ENCODE results near the gene OXA1L. TPM values are rescaled to one million over a fixed set of nuclear protein-coding genes. Genes with fewer than 3 reads are reported as not detected.

OXA1L gene
- total RNA-seq, 2 donors from 2014 or later: 114 TPM

DNA sequence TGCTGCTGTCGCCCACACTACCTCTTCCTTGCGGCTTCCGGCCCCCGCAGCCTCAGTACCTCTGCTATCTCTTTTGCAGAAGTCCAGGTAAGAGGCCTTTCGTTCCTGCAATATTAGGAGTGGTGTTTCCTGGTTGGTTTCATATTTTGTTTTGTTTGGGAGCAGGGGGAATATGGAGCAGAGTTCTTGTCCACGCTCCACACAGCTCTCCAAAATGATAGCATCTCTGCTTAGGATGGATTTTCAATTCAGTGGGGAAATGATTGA is 768 bp downstream of the OXA1L start:
- Histone ChIP-seq H3K9ac (ENCODE audit: extremely low read depth, low read length, poor library complexity, severe bottlenecking) (peak overlapping the region; percentile 91), H3K4me1 (ENCODE audit: control insufficient read depth, insufficient read depth, low read length) (no peaks in the 10 kb centered on the region), H3K4me3 (ENCODE audit: low read length) (peak overlapping the region; percentile 94), H3K36me3 (ENCODE audit: control insufficient read depth, insufficient read depth, low read length) (peaks cover 38% of the 10 kb centered on the region), H3K9me3 (ENCODE audit: control insufficient read depth, low read length) (peaks cover 3% of the 10 kb centered on the region), H3K27ac (ENCODE audit: low read depth, low read length) (no peak overlapping the region), H3K27me3 (ENCODE audit: control insufficient read depth, insufficient read depth, low read length, poor library complexity, severe bottlenecking) (no peaks in the 10 kb centered on the region)
- H3K4me1 Mint-ChIP-seq: peaks cover 15% of the 10 kb centered on the region
- whole genome bisulfite sequencing, 2 experiments (ENCODE audit: insufficient coverage in 1 of 2, insufficient read length in 1 of 2): 8% methylated on average over 6 of the region's 6 CpGs; no CpG with 5 or more reads in 1 of the 2 experiments
- peaks cover 40% of the 10 kb centered on the region for H3K36me3 Mint-ChIP-seq (ENCODE audit: low read depth)
- no peak for DNase-seq
- H3K27ac Mint-ChIP-seq: peak overlapping the region; percentile 98
- no peak for TF ChIP-seq CTCF (conservative IDR thresholded peaks at IDR 0.05)
- H3K9me3 Mint-ChIP-seq: no peaks in the 10 kb centered on the region
- no peaks in the 10 kb centered on the region for H3K27me3 Mint-ChIP-seq (ENCODE audit: insufficient read depth)
- peak overlapping the region; percentile 93 for H3K4me3 Mint-ChIP-seq

GRCh38 chr14:22768947-22769346 is 2.5 kb downstream of the OXA1L start:
- no peaks in the 10 kb centered on the region for H3K4me1 ChIP-seq (ENCODE audit: control insufficient read depth, insufficient read depth, low read length)
- no peak overlapping the region for H3K27ac Mint-ChIP-seq
- H3K27me3 Mint-ChIP-seq (ENCODE audit: insufficient read depth): no peaks in the 10 kb centered on the region
- no peak overlapping the region for H3K27ac ChIP-seq (ENCODE audit: low read depth, low read length)
- H3K27me3 ChIP-seq (ENCODE audit: control insufficient read depth, insufficient read depth, low read length, poor library complexity, severe bottlenecking): no peaks in the 10 kb centered on the region
- H3K36me3 ChIP-seq (ENCODE audit: control insufficient read depth, insufficient read depth, low read length): peaks cover 55% of the 10 kb centered on the region
- no peak for DNase-seq
- no peaks in the 10 kb centered on the region for H3K9me3 ChIP-seq (ENCODE audit: control insufficient read depth, low read length)
- H3K4me3 ChIP-seq (ENCODE audit: low read length): no peak overlapping the region
- no peak overlapping the region for H3K9ac ChIP-seq (ENCODE audit: extremely low read depth, low read length, poor library complexity, severe bottlenecking)
- no peaks in the 10 kb centered on the region for H3K9me3 Mint-ChIP-seq
- TF ChIP-seq CTCF (conservative IDR thresholded peaks at IDR 0.05): no peak
- no peak overlapping the region for H3K4me3 Mint-ChIP-seq
- peaks cover 17% of the 10 kb centered on the region for H3K4me1 Mint-ChIP-seq
- 91 to 94% methylated on average over 2 to 4 of the region's 4 CpGs for WGBS, 2 experiments (ENCODE audit: insufficient coverage in 1 of 2, insufficient read length in 1 of 2)
- peaks cover 49% of the 10 kb centered on the region for H3K36me3 Mint-ChIP-seq (ENCODE audit: low read depth)

GRCh38 chr14:22769369-22769768 is 2.9 kb downstream of the OXA1L start:
- peaks cover 20% of the 10 kb centered on the region for H3K4me1 Mint-ChIP-seq
- H3K9me3 Mint-ChIP-seq: no peaks in the 10 kb centered on the region
- peaks cover 49% of the 10 kb centered on the region for H3K36me3 Mint-ChIP-seq (ENCODE audit: low read depth)
- H3K27me3 Mint-ChIP-seq (ENCODE audit: insufficient read depth): no peaks in the 10 kb centered on the region
- Histone ChIP-seq H3K4me1 (ENCODE audit: control insufficient read depth, insufficient read depth, low read length) (no peaks in the 10 kb centered on the region), H3K36me3 (ENCODE audit: control insufficient read depth, insufficient read depth, low read length) (peaks cover 58% of the 10 kb centered on the region), H3K9ac (ENCODE audit: extremely low read depth, low read length, poor library complexity, severe bottlenecking) (no peak overlapping the region), H3K27ac (ENCODE audit: low read depth, low read length) (no peak overlapping the region), H3K27me3 (ENCODE audit: control insufficient read depth, insufficient read depth, low read length, poor library complexity, severe bottlenecking) (no peaks in the 10 kb centered on the region), H3K4me3 (ENCODE audit: low read length) (no peak overlapping the region), H3K9me3 (ENCODE audit: control insufficient read depth, low read length) (no peaks in the 10 kb centered on the region)
- H3K27ac Mint-ChIP-seq: no peak overlapping the region
- no peak overlapping the region for H3K4me3 Mint-ChIP-seq
- 92 to 100% methylated on average over 1 to 2 of the region's 2 CpGs for WGBS, 2 experiments (ENCODE audit: insufficient coverage in 1 of 2, insufficient read length in 1 of 2)
- DNase-seq: no peak
- no peak for TF ChIP-seq CTCF (conservative IDR thresholded peaks at IDR 0.05)

Measured in endodermal cell (in vitro differentiated cells).